Trophoblast cell (in vitro differentiated cells and primary cell): ENCODE results near the gene RAD51B.
A peak's percentile ranks its signal among the peaks of the same experiment; 100 is the strongest.

Experiments
- DNase-seq, 2 donors: peaks; one replicate each; pipeline ENCODE4 v3.0.0-alpha.2; 2016
- H2AFZ ChIP-seq: 2 replicates; pipeline ENCODE4 v1.6.1; 2013; ENCODE audit warnings: low read length, moderate library complexity, mild to moderate bottlenecking; ENCODE audit not compliant: insufficient read depth, poor library complexity
- H2AK5ac ChIP-seq: 2 replicates; pipeline ENCODE4 v1.6.1; 2013; ENCODE audit warnings: mild to moderate bottlenecking, low read length
- H2BK120ac ChIP-seq: 2 replicates; pipeline ENCODE4 v1.6.1; 2013; ENCODE audit warnings: low read length, mild to moderate bottlenecking, moderate library complexity; ENCODE audit not compliant: insufficient read depth, poor library complexity
- H2BK12ac ChIP-seq: 2 replicates; pipeline ENCODE4 v1.6.1; 2013; ENCODE audit warnings: mild to moderate bottlenecking, low read length, moderate library complexity
- H2BK5ac ChIP-seq: 2 replicates; pipeline ENCODE4 v1.6.1; 2013; ENCODE audit warnings: low read length, low read depth, moderate library complexity, mild to moderate bottlenecking; ENCODE audit not compliant: poor library complexity
- H3K14ac ChIP-seq: 2 replicates; pipeline ENCODE4 v1.6.1; 2013; ENCODE audit warnings: mild to moderate bottlenecking, low read length
- H3K18ac ChIP-seq: 2 replicates; pipeline ENCODE4 v1.6.1; 2013; ENCODE audit warnings: mild to moderate bottlenecking, low read length
- H3K23ac ChIP-seq: 2 replicates; pipeline ENCODE4 v1.6.1; 2013; ENCODE audit warnings: low read length
- H3K27ac ChIP-seq: 2 replicates; pipeline ENCODE4 v1.5.1; 2013; ENCODE audit warnings: low read depth, mild to moderate bottlenecking, inconsistent platforms, low read length, moderate library complexity
- H3K27me3 ChIP-seq: 2 replicates; pipeline ENCODE4 v1.6.1; 2013; ENCODE audit warnings: inconsistent platforms, mild to moderate bottlenecking, low read length, moderate library complexity; ENCODE audit not compliant: insufficient read depth
- H3K36me3 ChIP-seq, 2 experiments: 1 replicate in 1 of 2; 2 replicates in 1 of 2; pipeline ENCODE4 v1.6.1; 2013; ENCODE audit warnings: low read length in 2 of 2, mild to moderate bottlenecking in 2 of 2, moderate library complexity in 1 of 2; ENCODE audit not compliant: insufficient read depth in 2 of 2, control insufficient read depth in 1 of 2
- H3K4ac ChIP-seq: 2 replicates; pipeline ENCODE4 v1.6.1; 2013; ENCODE audit warnings: low read depth, mild to moderate bottlenecking, low read length, moderate library complexity
- H3K4me1 ChIP-seq, 2 experiments: 1 replicate in 1 of 2; 2 replicates in 1 of 2; pipeline ENCODE4 v1.6.1; 2013; ENCODE audit warnings: low read length in 2 of 2, mild to moderate bottlenecking in 2 of 2, moderate library complexity in 1 of 2; ENCODE audit not compliant: insufficient read depth in 2 of 2, control insufficient read depth in 1 of 2
- H3K4me2 ChIP-seq: 2 replicates; pipeline ENCODE4 v1.6.1; 2013; ENCODE audit warnings: inconsistent platforms, mild to moderate bottlenecking, low read length, moderate library complexity
- H3K4me3 ChIP-seq: 2 replicates; pipeline ENCODE4 v1.5.1; 2013; ENCODE audit warnings: mild to moderate bottlenecking, low read depth, low read length, inconsistent platforms
- H3K79me1 ChIP-seq: one replicate; pipeline ENCODE4 v1.6.1; 2013; ENCODE audit warnings: low read length
- H3K79me2 ChIP-seq: 2 replicates; pipeline ENCODE4 v1.6.1; 2013; ENCODE audit warnings: low read length, mild to moderate bottlenecking; ENCODE audit not compliant: control insufficient read depth, insufficient read depth, poor library complexity
- H3K9ac ChIP-seq: 2 replicates; pipeline ENCODE4 v1.6.1; 2013; ENCODE audit warnings: mild to moderate bottlenecking, low read length
- H3K9me3 ChIP-seq: 2 replicates; pipeline ENCODE4 v1.6.1; 2013; ENCODE audit warnings: low read depth, mild to moderate bottlenecking, control low read depth, inconsistent platforms, low read length; ENCODE audit not compliant: insufficient read depth
- H4K12ac ChIP-seq: 2 replicates; pipeline ENCODE4 v1.6.1; 2013; ENCODE audit warnings: low read depth, mild to moderate bottlenecking, low read length, moderate library complexity
- H4K8ac ChIP-seq: 2 replicates; pipeline ENCODE4 v1.6.1; 2013; ENCODE audit warnings: low read depth, mild to moderate bottlenecking, low read length, moderate library complexity
- H4K91ac ChIP-seq: one replicate; pipeline ENCODE4 v1.6.1; 2013; ENCODE audit warnings: low read depth, mild to moderate bottlenecking, low read length, moderate library complexity
- WGBS: extraction: QIAGEN DNeasy Blood & Tissue Kit; methylation state at CpG from one replicate; pipeline ENCODE4 v1.1.7; 2013; ENCODE audit warnings: missing lambda C conversion rate; ENCODE audit not compliant: insufficient read length, insufficient coverage; ENCODE audit errors: extremely low coverage; 5-methylcytosine and 5-hydroxymethylcytosine counted together

The RAD51B gene

DNA sequence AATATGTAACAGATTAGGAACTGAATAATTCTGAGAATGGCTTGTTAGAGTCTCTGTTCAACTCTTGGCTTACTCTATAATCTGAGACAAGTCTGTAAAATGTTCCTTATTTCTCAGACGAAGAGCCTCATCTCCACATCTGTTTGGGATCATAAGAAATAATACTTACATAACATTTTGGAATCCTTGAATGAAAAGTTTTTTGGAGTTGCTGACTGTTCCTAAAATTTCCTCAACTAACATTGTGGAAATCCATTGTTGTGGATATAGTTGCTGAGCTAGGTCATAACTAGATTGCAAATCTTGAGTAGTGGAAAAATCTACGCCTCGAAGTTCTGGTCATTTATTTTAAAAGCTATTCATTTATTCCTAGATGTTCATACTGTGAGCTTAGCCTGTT is 570.4 kb downstream of the RAD51B start:
- H3K18ac ChIP-seq, result no peak overlapping the region
- no CpG with 5 or more reads among the region's 3 CpGs for WGBS

DNA sequence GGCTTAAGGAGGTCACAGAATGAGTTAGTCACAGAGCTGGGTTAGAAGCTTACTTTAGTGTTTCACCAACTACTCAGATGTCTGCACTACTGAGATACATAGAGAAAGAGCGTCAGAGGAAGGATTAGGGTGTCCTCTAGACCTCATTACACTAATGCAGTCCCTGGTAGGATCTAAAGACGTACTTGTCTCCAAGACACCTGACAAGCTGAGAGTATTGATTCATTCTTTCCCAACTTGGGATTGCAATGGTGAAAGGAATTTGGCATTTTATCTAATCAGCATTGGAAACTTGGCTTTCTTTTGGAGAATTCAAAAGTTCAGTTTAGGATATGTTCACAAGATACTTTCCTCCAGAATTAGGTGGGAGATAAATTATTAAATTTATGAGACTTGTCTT is 571.2 kb downstream of the RAD51B start:
- no peak overlapping the region for H2AFZ ChIP-seq
- H4K8ac ChIP-seq, result no peak overlapping the region
- H2BK12ac ChIP-seq, result no peak overlapping the region
- no peak overlapping the region for H4K12ac ChIP-seq
- no peak overlapping the region for H2BK5ac ChIP-seq
- no peaks in the 10 kb centered on the region for H3K27me3 ChIP-seq
- H3K9ac ChIP-seq, result no peak overlapping the region
- peaks cover 4 to 7% of the 10 kb centered on the region in 2 experiments for H3K4me1 ChIP-seq
- no peaks in the 10 kb centered on the region for H3K79me2 ChIP-seq
- WGBS, result no CpG with 5 or more reads among the region's 2 CpGs
- no peak overlapping the region for H3K4me2 ChIP-seq
- no peak overlapping the region for H2AK5ac ChIP-seq
- H2BK120ac ChIP-seq, result no peak overlapping the region
- no peak overlapping the region for H3K27ac ChIP-seq
- no peak overlapping the region for H3K14ac ChIP-seq
- peaks cover 8% of the 10 kb centered on the region for H3K79me1 ChIP-seq
- no peaks in the 10 kb centered on the region for H3K9me3 ChIP-seq
- H3K23ac ChIP-seq, result no peak overlapping the region
- H3K4ac ChIP-seq, result no peak overlapping the region
- no peak overlapping the region for H4K91ac ChIP-seq
- no peak overlapping the region for H3K18ac ChIP-seq
- H3K4me3 ChIP-seq, result no peak overlapping the region
- peak in 1 of 2 donors; percentile 30 for DNase-seq
- H3K36me3 ChIP-seq, result no peaks in the 10 kb centered on the region

More for the DNA sequence above, 570.4 kb downstream of the RAD51B start:
- Histone ChIP-seq H2AK5ac (no peak overlapping the region), H4K12ac (no peak overlapping the region), H3K14ac (no peak overlapping the region), H3K9me3 (no peaks in the 10 kb centered on the region), H3K36me3 (no peaks in the 10 kb centered on the region), H3K27me3 (no peaks in the 10 kb centered on the region), H3K79me1 (peaks cover 8% of the 10 kb centered on the region), H2BK12ac (no peak overlapping the region), H4K8ac (no peak overlapping the region), H3K4me2 (no peak overlapping the region), H3K4ac (no peak overlapping the region), H2BK5ac (no peak overlapping the region), H3K4me1 (peaks cover 4 to 7% of the 10 kb centered on the region in 2 experiments), H3K23ac (no peak overlapping the region), H3K9ac (no peak overlapping the region), H3K79me2 (no peaks in the 10 kb centered on the region), H3K27ac (no peak overlapping the region), H2BK120ac (no peak overlapping the region), H2AFZ (no peak overlapping the region), H3K4me3 (no peak overlapping the region), H4K91ac (no peak overlapping the region)
- DNase-seq, result no peak

DNA sequence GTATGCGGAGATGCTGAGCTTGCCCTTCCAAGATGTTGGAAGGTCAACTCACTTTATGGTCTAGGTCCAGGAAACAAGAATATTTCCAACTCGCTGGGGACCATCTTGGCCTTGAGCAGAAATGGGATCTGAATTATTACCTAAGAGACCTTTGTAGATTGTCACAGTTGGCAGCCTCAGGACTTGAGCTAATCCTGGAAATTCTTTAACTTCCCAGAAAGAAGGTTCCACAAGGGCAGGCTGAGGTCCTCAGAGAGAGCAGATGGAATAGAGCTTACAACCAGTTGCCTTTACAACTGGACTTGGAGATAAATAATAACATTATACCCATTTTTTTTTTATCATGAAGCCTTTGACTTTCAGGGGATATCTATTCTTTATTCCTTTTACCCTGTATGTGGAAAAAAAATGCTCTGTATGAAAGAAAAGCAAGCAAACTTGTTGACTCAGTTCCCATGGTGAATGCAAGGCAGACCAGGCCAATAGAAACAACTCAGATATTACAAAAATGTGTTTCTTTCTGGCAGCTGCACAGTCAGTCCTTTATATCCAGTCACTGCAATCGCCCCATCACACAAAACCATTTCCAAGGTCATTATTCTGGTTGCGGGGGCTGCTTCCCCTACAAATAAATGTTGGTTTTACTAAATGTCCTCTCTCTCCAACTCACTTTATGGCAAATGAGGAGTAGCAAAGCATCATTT is 571.9 kb downstream of the RAD51B start:
- Histone ChIP-seq H3K9ac (no peak overlapping the region), H3K27me3 (no peaks in the 10 kb centered on the region), H2BK120ac (no peak overlapping the region), H3K4me3 (no peak overlapping the region), H4K12ac (no peak overlapping the region), H3K18ac (no peak overlapping the region), H3K9me3 (no peaks in the 10 kb centered on the region), H2BK12ac (peak overlapping the region; percentile 24), H3K79me2 (no peaks in the 10 kb centered on the region), H2AFZ (no peak overlapping the region), H3K4me1 (peaks cover 4 to 7% of the 10 kb centered on the region in 2 experiments), H3K14ac (no peak overlapping the region), H3K4me2 (no peak overlapping the region), H2AK5ac (peak overlapping the region; percentile 57), H2BK5ac (no peak overlapping the region), H3K27ac (no peak overlapping the region), H4K91ac (no peak overlapping the region), H3K4ac (no peak overlapping the region), H4K8ac (no peak overlapping the region), H3K79me1 (peaks cover 8% of the 10 kb centered on the region), H3K36me3 (no peaks in the 10 kb centered on the region), H3K23ac (no peak overlapping the region)
- no CpG with 5 or more reads among the region's 4 CpGs for WGBS
- peak in 1 of 2 donors; percentile 56 for DNase-seq

DNA sequence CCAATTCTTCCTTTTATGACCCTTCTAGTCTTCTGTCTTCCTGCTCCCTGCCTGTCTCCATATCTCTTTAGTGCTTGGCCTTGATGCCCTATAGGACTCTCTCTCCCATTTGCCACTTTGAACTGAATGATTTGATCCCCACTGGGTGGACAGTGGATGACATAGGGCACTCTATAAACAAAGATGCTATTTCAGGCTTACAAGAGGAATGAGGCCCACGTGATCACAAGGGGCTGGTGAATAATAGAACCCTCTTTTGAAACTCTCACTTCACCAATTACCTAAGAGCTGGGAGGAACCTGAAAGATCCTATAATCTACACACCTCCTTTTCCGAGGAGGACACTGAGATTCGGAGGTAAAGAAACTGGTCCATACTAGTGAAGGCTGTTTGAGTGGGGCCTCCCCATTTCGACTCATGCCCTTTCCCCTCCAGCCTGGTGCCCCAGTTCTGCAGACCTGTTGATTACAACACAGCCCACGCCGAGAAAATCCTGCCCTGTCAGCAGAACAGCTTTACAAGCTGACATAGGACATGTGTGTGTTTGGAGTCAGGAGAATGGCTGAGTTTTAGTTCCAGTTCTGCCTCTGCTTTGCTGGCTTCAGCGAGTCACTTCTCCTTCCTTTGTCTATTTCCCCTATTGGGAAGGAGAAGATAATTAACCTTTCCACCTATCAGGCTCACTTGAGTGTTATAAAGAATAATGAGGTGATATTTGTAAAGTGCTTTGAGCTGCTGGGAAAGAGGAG is 573.0 kb downstream of the RAD51B start:
- peaks cover 8 to 14% of the 10 kb centered on the region in 2 experiments for H3K4me1 ChIP-seq
- no peaks in the 10 kb centered on the region for H3K9me3 ChIP-seq
- no peaks in the 10 kb centered on the region for H3K27me3 ChIP-seq
- no peaks in the 10 kb centered on the region for H3K36me3 ChIP-seq
- peak in 1 of 2 donors; percentile 32 for DNase-seq
- H3K4me2 ChIP-seq, result no peak overlapping the region
- no peak overlapping the region for H2AFZ ChIP-seq
- no peak overlapping the region for H3K23ac ChIP-seq
- H2BK5ac ChIP-seq, result peak overlapping the region; percentile 4
- H3K4ac ChIP-seq, result no peak overlapping the region
- H2AK5ac ChIP-seq, result no peak overlapping the region
- peak overlapping the region; percentile 39 for H4K91ac ChIP-seq
- H4K12ac ChIP-seq, result no peak overlapping the region
- peak overlapping the region; percentile 52 for H3K27ac ChIP-seq
- H3K14ac ChIP-seq, result peak overlapping the region; percentile 9
- no peak overlapping the region for H3K9ac ChIP-seq
- peaks cover 14% of the 10 kb centered on the region for H3K79me1 ChIP-seq
- peak overlapping the region; percentile 47 for H2BK120ac ChIP-seq
- peaks cover 4% of the 10 kb centered on the region for H3K79me2 ChIP-seq
- no peak overlapping the region for H3K4me3 ChIP-seq
- H2BK12ac ChIP-seq, result peak overlapping the region; percentile 63
- WGBS, result no CpG with 5 or more reads among the region's 7 CpGs
- no peak overlapping the region for H4K8ac ChIP-seq
- no peak overlapping the region for H3K18ac ChIP-seq
